Small intestine (tissue), 7 donors: Measurements from ENCODE around the gene RAD51. TPM values are rescaled to one million over a fixed set of nuclear protein-coding genes. Genes with fewer than 3 reads are reported as not detected.

Experiments used
- DNase-seq, 2 donors: peaks; one replicate each; pipeline versions ENCODE4 v3.0.0 to v3.0.0-alpha.2; 2013
- FAIRE-seq: peaks from 2 replicates; lab custom pipeline; 2012; peaks lifted over from hg19 to GRCh38; lab: Jason Lieb, UNC
- H3K27ac ChIP-seq, 3 donors: one replicate each; pipeline ENCODE4 v1.5.1; 2013; ENCODE audit warnings: low read length in 2 of 3, mild to moderate bottlenecking in 2 of 3, control low read depth in 1 of 3, inconsistent platforms in 1 of 3, low read depth in 1 of 3, moderate library complexity in 1 of 3
- H3K27me3 ChIP-seq, 3 donors: one replicate each; pipeline ENCODE4 v1.6.1; 2013; ENCODE audit warnings: low read length in 3 of 3, inconsistent platforms in 1 of 3; ENCODE audit not compliant: control insufficient read depth in 3 of 3, insufficient read depth in 3 of 3
- H3K36me3 ChIP-seq, 3 donors: one replicate each; pipeline ENCODE4 v1.6.1; 2013; ENCODE audit warnings: low read length in 3 of 3, inconsistent platforms in 1 of 3, low read depth in 1 of 3, mild to moderate bottlenecking in 1 of 3, moderate library complexity in 1 of 3; ENCODE audit not compliant: control insufficient read depth in 3 of 3, insufficient read depth in 2 of 3
- H3K4me1 ChIP-seq, 3 donors: one replicate each; pipeline ENCODE4 v1.6.1; 2013; ENCODE audit warnings: low read length in 2 of 3, inconsistent platforms in 1 of 3, low read depth in 1 of 3, mild to moderate bottlenecking in 1 of 3, moderate library complexity in 1 of 3; ENCODE audit not compliant: control insufficient read depth in 3 of 3, insufficient read depth in 2 of 3
- H3K4me3 ChIP-seq, 3 donors: one replicate each; pipeline ENCODE4 v1.5.1; 2013; ENCODE audit warnings: low read length in 3 of 3, control low read depth in 1 of 3, inconsistent platforms in 1 of 3, low read depth in 1 of 3, mild to moderate bottlenecking in 1 of 3, moderate library complexity in 1 of 3
- H3K9me3 ChIP-seq, 2 donors: one replicate each; pipeline ENCODE4 v1.6.1; 2013; ENCODE audit warnings: low read depth in 1 of 2, low read length in 1 of 2; ENCODE audit not compliant: control insufficient read depth in 2 of 2, insufficient read depth in 1 of 2
- WGBS, 3 donors: extraction: QIAGEN DNeasy Blood & Tissue Kit; methylation state at CpG; one replicate each; pipeline ENCODE4 v1.1.7; 2013; 5-methylcytosine and 5-hydroxymethylcytosine counted together
- polyA plus RNA-seq, 4 donors: library from polyadenylated mRNA; stranded (reverse) in 3 of 4; unstranded in 1 of 4; fragments of 200-250 nt in 3 of 4; fragments of 120-200 nt in 1 of 4; gene quantifications; one replicate each; pipeline versions ENCODE4 v1.2.1 to v1.2.3, GENCODE V29; 2013
- donor health status: healthy with polysubstance abuse.
- donor health status: control.
- donor health status: control.
- donor health status: Bipolar disorder and iron deficiency.
- donor health status: healthy.

RAD51 gene
- polyA plus RNA-seq, 4 donors = 0.89 to 8.5 (median 5.1) TPM

DNA sequence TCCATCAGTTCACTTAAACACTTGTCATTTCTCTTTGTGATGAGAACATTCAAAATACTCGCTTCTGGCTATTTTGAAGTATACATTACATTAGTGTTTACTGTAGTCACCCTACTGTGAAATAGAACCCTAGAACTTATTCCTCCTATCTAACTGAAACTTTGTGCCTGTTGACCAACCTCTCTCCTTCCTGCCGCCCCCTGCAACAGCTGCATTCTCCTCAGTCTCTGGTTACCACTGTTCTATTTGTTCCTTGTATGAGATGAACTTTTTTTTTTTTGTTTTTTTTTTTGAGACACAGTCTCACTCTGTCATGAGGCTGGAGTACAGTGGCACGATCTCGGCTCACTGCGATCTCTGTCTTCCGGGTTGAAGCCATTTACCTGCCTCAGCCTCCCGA, 2.9 kb downstream of the RAD51 start:
- Histone ChIP-seq H3K4me3 (no peak overlapping the region), H3K9me3 (no peaks in the 10 kb centered on the region), H3K27ac (no peak overlapping the region), H3K36me3 (peaks cover 0 to 18% (median 0%) of the 10 kb centered on the region in 3 donors), H3K27me3 (no peaks in the 10 kb centered on the region), H3K4me1 (peaks cover 0 to 9% (median 6%) of the 10 kb centered on the region in 3 donors)
- no peak for FAIRE-seq
- WGBS, 3 donors = 95 to 97% (median 95%) methylated on average over 7 of the region's 7 CpGs
- no peak for DNase-seq

GRCh38 chr15:40702077-40702476, 7.1 kb downstream of the RAD51 start:
- peaks cover 0 to 18% (median 0%) of the 10 kb centered on the region in 3 donors for H3K36me3 ChIP-seq
- no peak overlapping the region for H3K4me3 ChIP-seq
- H3K4me1 ChIP-seq = no peaks in the 10 kb centered on the region
- H3K27me3 ChIP-seq = no peaks in the 10 kb centered on the region
- no peaks in the 10 kb centered on the region for H3K9me3 ChIP-seq
- DNase-seq = no peak
- 92 to 94% (median 94%) methylated on average over 7 of the region's 7 CpGs for WGBS, 3 donors
- H3K27ac ChIP-seq = no peak overlapping the region
- FAIRE-seq = no peak

DNA sequence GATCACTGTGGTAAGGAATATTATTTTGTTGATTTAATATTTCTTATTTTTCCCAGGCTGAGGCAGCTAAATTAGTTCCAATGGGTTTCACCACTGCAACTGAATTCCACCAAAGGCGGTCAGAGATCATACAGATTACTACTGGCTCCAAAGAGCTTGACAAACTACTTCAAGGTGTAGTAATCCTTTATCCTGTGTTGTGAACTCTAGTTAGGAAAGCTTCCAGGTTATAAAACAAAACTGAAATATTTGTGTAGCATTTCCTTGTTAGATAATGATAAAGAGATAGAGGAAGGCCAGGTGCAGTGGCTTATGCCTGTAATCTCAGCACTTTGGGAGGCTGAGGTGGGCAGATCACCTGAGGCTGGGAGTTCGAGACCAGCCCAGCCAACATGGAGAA, 11.1 kb downstream of the RAD51 start:
- FAIRE-seq = no peak
- Histone ChIP-seq H3K36me3 (peaks cover 0 to 24% (median 0%) of the 10 kb centered on the region in 3 donors), H3K9me3 (no peaks in the 10 kb centered on the region)

DNA sequence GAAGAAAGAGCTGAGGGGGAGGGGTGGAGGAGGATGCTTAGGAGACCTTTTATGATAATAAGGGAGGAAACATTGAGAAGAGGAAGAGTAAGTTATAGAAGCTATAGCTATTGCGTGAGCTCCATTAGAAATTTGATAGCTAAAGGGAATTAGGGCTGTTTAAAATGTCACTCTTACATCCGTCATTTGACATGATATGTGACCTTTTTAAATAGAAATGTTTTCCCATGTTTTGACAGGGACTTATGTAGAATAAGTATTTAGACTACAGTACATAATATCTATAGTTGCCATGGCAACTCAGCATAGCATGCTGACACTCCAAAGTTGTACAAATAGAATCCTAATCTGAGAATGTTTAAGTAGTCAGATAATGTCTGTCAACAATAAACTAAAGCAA, 19.2 kb downstream of the RAD51 start:
- no peak overlapping the region for H3K27ac ChIP-seq
- no peaks in the 10 kb centered on the region for H3K27me3 ChIP-seq
- H3K4me3 ChIP-seq = no peak overlapping the region
- 53 to 68% (median 64%) methylated on average over 2 of the region's 2 CpGs for WGBS, 3 donors
- DNase-seq (no peak), FAIRE-seq (no peak)
- H3K36me3 ChIP-seq = peaks cover 0 to 15% (median 2%) of the 10 kb centered on the region in 3 donors
- H3K9me3 ChIP-seq = no peaks in the 10 kb centered on the region
- no peaks in the 10 kb centered on the region for H3K4me1 ChIP-seq

More for the DNA sequence above, 11.1 kb downstream of the RAD51 start:
- WGBS, 3 donors = 33 to 78% (median 45%) methylated on average over 2 of the region's 2 CpGs
- H3K27ac ChIP-seq = peak overlapping the region in 1 of 3 donors; percentile 37
- H3K27me3 ChIP-seq = no peaks in the 10 kb centered on the region
- no peak overlapping the region for H3K4me3 ChIP-seq
- DNase-seq = peak; percentile 51 to 70
- no peaks in the 10 kb centered on the region for H3K4me1 ChIP-seq

DNA sequence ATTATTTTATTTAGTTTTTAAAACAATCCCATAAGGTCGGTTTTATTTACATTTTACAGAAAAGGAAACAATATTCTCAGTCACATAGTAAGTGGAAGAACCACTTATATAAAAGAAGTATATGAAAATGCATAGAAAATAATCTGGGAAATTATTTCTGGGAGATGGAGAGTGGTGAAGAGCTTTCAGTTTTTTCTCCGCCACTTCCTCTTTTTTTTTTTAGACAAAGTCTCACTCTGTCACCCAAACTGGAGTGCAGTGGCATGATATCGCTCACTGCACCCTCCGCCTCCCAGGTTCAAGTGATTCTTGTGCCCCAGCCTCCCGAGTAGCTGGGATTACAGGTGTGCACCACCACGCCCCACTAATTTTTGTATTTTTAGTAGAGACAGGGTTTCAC, 21.2 kb downstream of the RAD51 start:
- Histone ChIP-seq H3K27me3 (no peaks in the 10 kb centered on the region), H3K9me3 (no peaks in the 10 kb centered on the region), H3K4me1 (no peaks in the 10 kb centered on the region), H3K4me3 (no peak overlapping the region), H3K27ac (no peak overlapping the region), H3K36me3 (peaks cover 0 to 13% (median 2%) of the 10 kb centered on the region in 3 donors)
- DNase-seq (no peak), FAIRE-seq (no peak)
- WGBS, 3 donors = 92 to 93% (median 93%) methylated on average over 6 of the region's 6 CpGs

- 86 to 100% (median 90%) methylated on average over 1 of the region's 1 CpG for WGBS, 3 donors
These were observed 26.7 kb downstream of the RAD51 start for GRCh38 chr15:40721701-40722100.

GRCh38 chr15:40722354-40722753, 27.4 kb downstream of the RAD51 start:
- Histone ChIP-seq H3K4me3 (no peak overlapping the region), H3K27ac (no peak overlapping the region), H3K36me3 (peaks cover 0 to 12% (median 2%) of the 10 kb centered on the region in 3 donors), H3K27me3 (no peaks in the 10 kb centered on the region), H3K4me1 (no peaks in the 10 kb centered on the region), H3K9me3 (no peaks in the 10 kb centered on the region)
- 87 to 94% (median 91%) methylated on average over 4 of the region's 4 CpGs for whole genome bisulfite sequencing, 3 donors
- DNase-seq (no peak), FAIRE-seq (no peak)

More at GRCh38 chr15:40721701-40722100, 26.7 kb downstream of the RAD51 start:
- FAIRE-seq (no peak), DNase-seq (no peak)
- Histone ChIP-seq H3K27me3 (no peaks in the 10 kb centered on the region), H3K4me3 (no peak overlapping the region), H3K36me3 (peaks cover 0 to 10% (median 2%) of the 10 kb centered on the region in 3 donors), H3K27ac (no peak overlapping the region), H3K9me3 (no peaks in the 10 kb centered on the region), H3K4me1 (no peaks in the 10 kb centered on the region)

DNA sequence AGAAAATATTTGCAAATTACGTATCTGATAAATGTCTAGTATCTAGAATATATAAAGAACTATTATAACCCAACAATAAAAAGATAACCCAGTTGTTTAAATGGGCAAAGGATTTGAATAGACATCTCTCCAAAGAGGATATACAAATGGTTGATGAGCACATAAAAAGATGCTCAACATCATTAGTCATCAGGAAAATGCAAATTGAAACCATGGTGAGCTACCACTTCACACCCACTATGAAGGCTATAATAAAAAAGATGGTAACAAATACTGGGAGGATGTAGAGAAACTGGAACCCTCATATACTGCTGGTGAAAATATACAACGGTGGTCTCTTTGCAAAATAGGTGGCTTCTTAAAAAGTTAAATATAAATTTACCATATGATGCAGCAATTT, 28.0 kb downstream of the RAD51 start:
- FAIRE-seq (no peak), DNase-seq (no peak)
- Histone ChIP-seq H3K9me3 (no peaks in the 10 kb centered on the region), H3K4me1 (no peaks in the 10 kb centered on the region), H3K27me3 (no peaks in the 10 kb centered on the region), H3K36me3 (peaks cover 0 to 15% (median 2%) of the 10 kb centered on the region in 3 donors), H3K4me3 (no peak overlapping the region), H3K27ac (no peak overlapping the region)
- WGBS, 3 donors = 82 to 89% (median 85%) methylated on average over 2 of the region's 2 CpGs

DNA sequence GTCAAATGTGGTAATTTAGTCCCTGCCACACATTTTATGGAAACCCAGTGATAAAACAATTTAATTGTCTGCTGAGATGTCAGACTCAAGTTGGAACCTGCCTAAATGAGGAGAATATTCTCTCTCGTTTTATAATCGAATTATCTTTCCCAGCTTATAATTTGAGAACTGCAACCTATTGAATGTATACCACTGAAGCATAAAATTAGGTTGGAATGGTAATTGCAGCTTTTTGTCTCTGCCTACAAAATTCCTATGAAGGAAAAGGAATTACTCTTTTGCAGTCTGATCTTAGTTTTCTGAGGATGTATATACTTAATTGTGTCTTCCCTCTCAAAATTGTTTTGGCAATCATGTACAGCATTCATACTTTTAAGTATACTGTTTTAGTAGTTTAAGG, 28.9 kb downstream of the RAD51 start:
- 83 to 92% (median 84%) methylated on average over 2 of the region's 2 CpGs for WGBS, 3 donors
- DNase-seq (no peak), FAIRE-seq (no peak)
- Histone ChIP-seq H3K4me1 (no peaks in the 10 kb centered on the region), H3K27me3 (no peaks in the 10 kb centered on the region), H3K27ac (no peak overlapping the region), H3K36me3 (peaks cover 0 to 15% (median 0%) of the 10 kb centered on the region in 3 donors), H3K4me3 (no peak overlapping the region), H3K9me3 (no peaks in the 10 kb centered on the region)
